AG09309 (cell line): Measurements from ENCODE around the gene SLC1A2.

Experiments used
- DNase-seq: peaks from one replicate; pipeline ENCODE4 v3.0.0-alpha.2; 2010; ENCODE audit warnings: low read depth
- H3K4me3 ChIP-seq: 2 replicates; pipeline ENCODE4 v1.5.1; 2011; ENCODE audit warnings: mild to moderate bottlenecking, low read depth, low read length, moderate library complexity; ENCODE audit not compliant: control insufficient read depth
- TF ChIP-seq, protein P1 (sequence below): IDR thresholded peaks from 2 replicates; pipeline ENCODE4 v1.5.1; 2011; ENCODE audit warnings: mild to moderate bottlenecking, low read depth, low read length, inconsistent platforms; ENCODE audit not compliant: insufficient read depth, control insufficient read depth; ENCODE audit errors: missing control alignments

SLC1A2 gene

DNA sequence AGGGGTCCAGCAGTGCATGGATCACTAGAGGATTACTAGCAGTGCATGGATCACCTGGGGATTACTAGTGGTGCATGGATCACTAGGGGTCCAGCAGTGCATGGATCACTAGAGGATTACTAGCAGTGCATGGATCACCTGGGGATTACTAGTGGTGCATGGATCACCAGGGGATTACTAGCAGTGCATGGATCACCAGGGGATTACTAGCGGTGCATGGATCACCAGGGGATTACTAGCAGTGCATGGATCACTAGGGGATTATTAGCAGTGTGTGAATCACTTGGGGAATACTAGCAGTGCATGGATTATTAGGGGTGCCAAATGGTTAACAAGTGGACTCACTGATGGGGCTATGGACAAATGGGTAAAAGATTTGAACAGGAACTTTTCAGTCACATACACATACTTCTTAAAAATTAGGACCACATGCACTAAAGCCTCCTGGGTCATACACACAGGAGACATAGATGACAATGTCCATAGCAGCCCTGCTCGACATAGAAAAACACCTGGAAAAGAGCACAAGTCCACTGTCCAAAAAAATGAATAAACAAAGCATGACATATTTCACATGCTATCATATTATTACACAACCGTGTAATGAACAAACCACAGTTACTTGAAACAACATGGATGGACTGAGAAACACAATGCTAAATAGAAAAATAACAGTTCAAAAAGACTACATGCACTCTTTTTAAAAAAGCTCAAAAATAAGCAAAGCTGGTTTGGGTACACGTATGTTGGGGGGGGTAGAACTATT is 170.6 kb downstream of the SLC1A2 start:
- TF ChIP-seq, protein P1, sequence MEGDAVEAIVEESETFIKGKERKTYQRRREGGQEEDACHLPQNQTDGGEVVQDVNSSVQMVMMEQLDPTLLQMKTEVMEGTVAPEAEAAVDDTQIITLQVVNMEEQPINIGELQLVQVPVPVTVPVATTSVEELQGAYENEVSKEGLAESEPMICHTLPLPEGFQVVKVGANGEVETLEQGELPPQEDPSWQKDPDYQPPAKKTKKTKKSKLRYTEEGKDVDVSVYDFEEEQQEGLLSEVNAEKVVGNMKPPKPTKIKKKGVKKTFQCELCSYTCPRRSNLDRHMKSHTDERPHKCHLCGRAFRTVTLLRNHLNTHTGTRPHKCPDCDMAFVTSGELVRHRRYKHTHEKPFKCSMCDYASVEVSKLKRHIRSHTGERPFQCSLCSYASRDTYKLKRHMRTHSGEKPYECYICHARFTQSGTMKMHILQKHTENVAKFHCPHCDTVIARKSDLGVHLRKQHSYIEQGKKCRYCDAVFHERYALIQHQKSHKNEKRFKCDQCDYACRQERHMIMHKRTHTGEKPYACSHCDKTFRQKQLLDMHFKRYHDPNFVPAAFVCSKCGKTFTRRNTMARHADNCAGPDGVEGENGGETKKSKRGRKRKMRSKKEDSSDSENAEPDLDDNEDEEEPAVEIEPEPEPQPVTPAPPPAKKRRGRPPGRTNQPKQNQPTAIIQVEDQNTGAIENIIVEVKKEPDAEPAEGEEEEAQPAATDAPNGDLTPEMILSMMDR = no peak
- DNase-seq = no peak
- no peak overlapping the region for H3K4me3 ChIP-seq

DNA sequence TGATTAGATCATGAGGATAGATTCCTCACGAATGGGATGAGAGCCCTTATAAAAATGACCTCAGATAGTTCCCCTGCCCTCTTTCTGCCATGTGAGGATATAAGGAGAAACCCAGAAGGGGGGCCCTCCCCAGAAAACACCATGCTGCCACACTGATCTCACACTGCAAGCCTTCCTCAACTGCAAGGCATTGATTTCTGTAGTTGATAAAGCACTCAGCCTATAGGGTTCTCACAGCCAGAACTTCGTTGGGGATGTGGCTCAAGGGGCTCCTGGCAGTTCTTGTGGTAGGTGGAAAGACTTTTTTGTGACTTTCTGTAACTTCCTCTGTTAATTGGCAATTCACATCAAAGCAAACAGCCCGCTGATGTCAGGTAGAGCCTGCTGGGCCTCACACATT is 171.5 kb downstream of the SLC1A2 start:
- H3K4me3 ChIP-seq = no peak overlapping the region
- no peak for DNase-seq
- TF ChIP-seq, protein P1 = no peak

DNA sequence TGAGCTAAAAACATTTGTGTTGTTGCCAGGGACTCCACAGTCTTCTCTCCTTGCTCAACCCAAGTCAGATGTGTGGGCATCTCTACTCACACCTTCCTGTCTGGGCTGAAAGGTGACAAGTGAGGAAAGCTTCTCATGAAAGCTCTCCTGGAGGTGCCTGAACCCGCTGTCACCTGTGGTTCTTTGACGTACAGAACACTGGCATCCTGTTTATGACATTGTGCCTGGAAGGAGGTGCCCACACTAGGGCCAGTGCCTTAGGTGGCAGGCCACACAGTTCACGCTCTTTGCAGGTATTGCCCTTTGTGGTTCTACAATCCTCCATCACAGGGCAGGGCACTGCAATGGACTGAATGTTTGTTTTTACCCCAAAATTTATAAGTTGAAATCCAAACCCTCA is 171.9 kb downstream of the SLC1A2 start:
- DNase-seq = no peak
- TF ChIP-seq, protein P1 = no peak
- no peak overlapping the region for H3K4me3 ChIP-seq

DNA sequence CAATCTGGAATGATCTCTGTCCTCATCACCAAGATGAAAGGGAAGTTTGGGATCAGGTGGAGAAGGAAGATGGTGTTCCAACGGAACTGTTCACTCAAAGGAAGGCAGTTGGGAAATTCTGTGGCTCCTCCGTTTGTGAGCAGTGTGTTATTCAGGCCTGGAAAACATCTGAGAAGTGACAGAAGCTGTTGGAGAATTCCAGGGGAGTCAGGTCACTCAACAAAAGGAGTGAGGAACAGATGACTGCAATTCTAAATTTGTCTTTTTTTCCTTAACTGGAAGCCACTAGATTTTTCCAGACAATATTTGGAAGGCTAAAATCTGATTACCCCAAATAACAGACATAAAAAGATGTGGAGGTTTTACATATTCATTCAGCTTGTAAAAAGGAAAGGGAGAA is 172.6 kb downstream of the SLC1A2 start:
- TF ChIP-seq, protein P1 = no peak
- DNase-seq = no peak
- no peak overlapping the region for H3K4me3 ChIP-seq

- TF ChIP-seq, protein P1 = no peak
- no peak overlapping the region for H3K4me3 ChIP-seq
- no peak for DNase-seq
Measured at GRCh38 chr11:35245786-35246185, 173.6 kb downstream of the SLC1A2 start.

GRCh38 chr11:35245056-35245455 is 174.3 kb downstream of the SLC1A2 start:
- no peak overlapping the region for H3K4me3 ChIP-seq
- TF ChIP-seq, protein P1 = no peak

More at GRCh38 chr11:35245056-35245455, 174.3 kb downstream of the SLC1A2 start:
- DNase-seq = no peak
